Astrocyte of the cerebellum (primary cell): ENCODE results near the gene NBL1.

Source experiments
- DNase-seq: peaks from one replicate; pipeline ENCODE4 v3.0.0-alpha.2; 2011; ENCODE audit warnings: low read depth
- H3K4me3 ChIP-seq: 2 replicates; pipeline ENCODE4 v1.5.1; 2011; ENCODE audit warnings: mild to moderate bottlenecking, low read depth, low read length, moderate library complexity
- CTCF ChIP-seq: IDR thresholded peaks from 2 replicates; pipeline ENCODE4 v1.5.1; 2012; ENCODE audit warnings: low read length, low read depth, moderate library complexity, mild to moderate bottlenecking; ENCODE audit errors: missing control alignments
- in situ Hi-C: cut with HindIII; loops from 2 replicates; pipeline ENCODE4 v1.10.0; 2017; ENCODE audit warnings: low sequenced_read_pairs

Gene NBL1

GRCh38 chr1:19605967-19606366, 38.1 kb upstream of the NBL1 start:
- no peak overlapping the region for H3K4me3 ChIP-seq
- in situ Hi-C loops, result no loop called here
- no peak for DNase-seq
- TF ChIP-seq CTCF, result no peak

DNA sequence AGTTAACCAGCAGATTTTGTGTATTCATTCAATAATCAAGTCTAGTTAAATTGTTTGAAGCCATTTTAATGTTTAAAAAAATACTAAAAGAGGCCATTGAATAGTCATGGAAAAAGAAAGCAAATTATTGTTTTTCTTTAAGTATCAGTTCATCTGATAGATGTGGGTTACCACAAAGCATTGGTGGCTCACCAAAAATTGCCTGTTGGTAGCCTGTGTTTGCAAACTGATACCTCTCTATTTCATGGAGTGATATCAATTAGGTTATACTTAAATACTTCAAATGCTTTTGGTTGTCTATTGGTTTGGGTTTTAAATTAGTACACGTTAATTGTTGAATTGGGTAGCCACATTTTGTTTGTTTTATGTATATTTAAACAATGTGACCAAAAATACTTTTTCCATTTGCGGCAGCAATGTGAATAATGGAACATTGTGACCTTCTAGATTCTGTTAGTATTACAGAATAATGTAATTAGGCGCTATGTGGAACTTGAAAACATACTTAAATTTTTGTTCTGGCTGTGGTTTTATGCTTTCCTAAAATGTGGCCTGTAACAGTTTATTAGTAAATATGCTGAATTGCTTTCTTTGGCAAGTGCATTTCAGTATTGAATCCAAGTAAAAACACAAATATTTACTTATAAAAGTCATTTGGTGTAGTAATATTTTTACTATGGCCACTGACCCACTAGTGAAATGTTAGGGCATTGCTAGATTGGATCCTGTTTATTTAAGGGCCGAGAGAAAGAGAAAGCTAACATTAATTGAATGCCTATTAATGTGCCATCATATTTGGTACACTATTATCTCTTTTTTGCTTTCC, 37.1 kb upstream of the NBL1 start:
- peak; percentile 75 for DNase-seq
- H3K4me3 ChIP-seq, result no peak overlapping the region

GRCh38 chr1:19608232-19608631, 35.9 kb upstream of the NBL1 start:
- no peak for TF ChIP-seq CTCF
- in situ Hi-C loops, result no loop called here
- H3K4me3 ChIP-seq, result no peak overlapping the region
- DNase-seq, result no peak

More for the DNA sequence above, 37.1 kb upstream of the NBL1 start:
- TF ChIP-seq CTCF, result no peak
- in situ Hi-C loops, result no loop called here

- no peak overlapping the region for H3K4me3 ChIP-seq
- no peak for TF ChIP-seq CTCF
- DNase-seq, result no peak
- in situ Hi-C loops, result no loop called here
These were observed 33.7 kb upstream of the NBL1 start for GRCh38 chr1:19610282-19610981.

- H3K4me3 ChIP-seq, result no peak overlapping the region
- DNase-seq, result no peak
- no peak for TF ChIP-seq CTCF
- in situ Hi-C loops, result no loop called here
These were observed 31.6 kb upstream of the NBL1 start for GRCh38 chr1:19612530-19612929.

DNA sequence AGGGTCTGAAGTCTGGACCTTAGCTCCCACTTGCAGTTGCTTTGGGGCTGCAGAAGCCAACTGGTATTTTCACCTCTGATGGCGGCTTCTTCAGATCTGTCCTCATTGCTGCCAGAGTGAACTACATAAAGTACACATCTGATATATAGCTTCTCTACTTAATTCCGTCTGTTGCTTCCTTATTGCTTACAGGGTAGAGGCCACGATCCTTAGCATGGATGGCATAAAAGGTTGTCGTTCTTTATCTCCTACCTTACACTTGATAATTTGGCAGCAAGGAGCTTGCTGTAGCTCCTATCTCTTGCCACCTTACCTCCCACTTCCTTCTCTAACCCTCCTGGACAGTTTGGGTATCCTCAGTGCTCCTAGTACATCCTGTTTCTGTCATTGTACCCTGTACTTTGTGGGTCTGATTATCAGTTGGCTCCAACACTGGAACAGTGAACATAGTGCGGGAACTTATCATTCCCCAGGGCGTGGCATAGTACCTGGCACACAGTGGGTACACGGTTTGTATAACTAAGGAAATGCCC, 30.9 kb upstream of the NBL1 start:
- no peak for DNase-seq
- TF ChIP-seq CTCF, result no peak
- in situ Hi-C loops, result no loop called here
- H3K4me3 ChIP-seq, result no peak overlapping the region
